Left hindlimb (tissue), 1 donor: ENCODE measurements around the gene SRGAP3.

ENCODE experiments used
- DNase-seq: peaks from one replicate; pipeline ENCODE4 v3.0.0-alpha.2; 2018

Gene SRGAP3

GRCh38 chr3:9223672-9224071 lies 25.8 kb downstream of the SRGAP3 start:
- no peak for DNase-seq

- no peak for DNase-seq
Measured at GRCh38 chr3:9222956-9223639, 26.3 kb downstream of the SRGAP3 start.

GRCh38 chr3:9222049-9222448 lies 27.4 kb downstream of the SRGAP3 start:
- no peak for DNase-seq

GRCh38 chr3:9218514-9218846 lies 31.0 kb downstream of the SRGAP3 start:
- no peak for DNase-seq

GRCh38 chr3:9217784-9218513 lies 31.5 kb downstream of the SRGAP3 start:
- no peak for DNase-seq

GRCh38 chr3:9216736-9217135 lies 32.7 kb downstream of the SRGAP3 start:
- no peak for DNase-seq

GRCh38 chr3:9214599-9214998 lies 34.8 kb downstream of the SRGAP3 start:
- no peak for DNase-seq

GRCh38 chr3:9214185-9214584 lies 35.3 kb downstream of the SRGAP3 start:
- no peak for DNase-seq

- DNase-seq: no peak
Measured at GRCh38 chr3:9213019-9213634, 36.3 kb downstream of the SRGAP3 start.

- DNase-seq: no peak
Measured at GRCh38 chr3:9211155-9211950, 38.1 kb downstream of the SRGAP3 start.

GRCh38 chr3:9209777-9210176 lies 39.7 kb downstream of the SRGAP3 start:
- DNase-seq: no peak

- no peak for DNase-seq
Measured at GRCh38 chr3:9208605-9209152, 40.8 kb downstream of the SRGAP3 start.

GRCh38 chr3:9207116-9207763 lies 42.2 kb downstream of the SRGAP3 start:
- DNase-seq: no peak

GRCh38 chr3:9206287-9206686 lies 43.2 kb downstream of the SRGAP3 start:
- DNase-seq: no peak

- no peak for DNase-seq
Measured at GRCh38 chr3:9205345-9206143, 43.9 kb downstream of the SRGAP3 start.

- DNase-seq: no peak
Measured at GRCh38 chr3:9204253-9204992, 45.0 kb downstream of the SRGAP3 start.

- DNase-seq: no peak
Measured at GRCh38 chr3:9203317-9203716, 46.1 kb downstream of the SRGAP3 start.

- no peak for DNase-seq
Measured at GRCh38 chr3:9202546-9202945, 46.9 kb downstream of the SRGAP3 start.

GRCh38 chr3:9201955-9202354 lies 47.5 kb downstream of the SRGAP3 start:
- no peak for DNase-seq

GRCh38 chr3:9201266-9201665 lies 48.2 kb downstream of the SRGAP3 start:
- DNase-seq: peak; percentile 65

GRCh38 chr3:9199775-9200174 lies 49.7 kb downstream of the SRGAP3 start:
- DNase-seq: no peak
